ENCODE results near the gene PRR18. TPM values are rescaled to one million over a fixed set of nuclear protein-coding genes. Genes with fewer than 3 reads are reported as not detected.
A peak's percentile ranks its signal among the peaks of the same experiment; 100 is the strongest.

The PRR18 gene
- total RNA-seq, 2 experiments from 2014 or later: not detected

GRCh38 chr6:166331503-166332415, 23.6 kb upstream of the PRR18 start:
- no peak for DNase-seq
- H3K4me1 Mint-ChIP-seq (ENCODE audit: low read depth): peaks cover 53% of the 10 kb centered on the region
- CTCF ChIA-PET: no interaction called here
- H3K4me3 Mint-ChIP-seq: no peak overlapping the region
- no peaks in the 10 kb centered on the region for H3K27me3 Mint-ChIP-seq (ENCODE audit: low read depth)
- no peak overlapping the region for H3K27ac Mint-ChIP-seq
- peaks cover 34% of the 10 kb centered on the region for H3K36me3 Mint-ChIP-seq (ENCODE audit: low read depth)
- intact Hi-C loops (cut with micrococcal nuclease): no loop called here
- H3K9me3 Mint-ChIP-seq: no peaks in the 10 kb centered on the region

GRCh38 chr6:166330612-166331011, 22.4 kb upstream of the PRR18 start:
- Mint-ChIP-seq H3K27me3 (ENCODE audit: low read depth) (no peaks in the 10 kb centered on the region), H3K4me3 (no peak overlapping the region), H3K9me3 (no peaks in the 10 kb centered on the region), H3K4me1 (ENCODE audit: low read depth) (peaks cover 44% of the 10 kb centered on the region), H3K27ac (no peak overlapping the region), H3K36me3 (ENCODE audit: low read depth) (peaks cover 29% of the 10 kb centered on the region)
- DNase-seq: no peak
- intact Hi-C loops (cut with micrococcal nuclease): no loop called here
- CTCF ChIA-PET: no interaction called here

GRCh38 chr6:166325383-166326042, 17.3 kb upstream of the PRR18 start:
- peaks cover under 1% of the 10 kb centered on the region for H3K4me1 Mint-ChIP-seq (ENCODE audit: low read depth)
- intact Hi-C loops (cut with micrococcal nuclease): no loop called here
- H3K27ac Mint-ChIP-seq: no peak overlapping the region
- no peak for DNase-seq
- no peaks in the 10 kb centered on the region for H3K9me3 Mint-ChIP-seq
- H3K4me3 Mint-ChIP-seq: no peak overlapping the region
- CTCF ChIA-PET: interaction anchor here (1.1 to 1.4 kb wide), 3 partner anchors 49 to 75 kb away, joined by 3 to 8 read pairs (median 4); no protein-coding TSS in a partner anchor
- H3K27me3 Mint-ChIP-seq (ENCODE audit: low read depth): no peaks in the 10 kb centered on the region
- H3K36me3 Mint-ChIP-seq (ENCODE audit: low read depth): peaks cover 23% of the 10 kb centered on the region

DNA sequence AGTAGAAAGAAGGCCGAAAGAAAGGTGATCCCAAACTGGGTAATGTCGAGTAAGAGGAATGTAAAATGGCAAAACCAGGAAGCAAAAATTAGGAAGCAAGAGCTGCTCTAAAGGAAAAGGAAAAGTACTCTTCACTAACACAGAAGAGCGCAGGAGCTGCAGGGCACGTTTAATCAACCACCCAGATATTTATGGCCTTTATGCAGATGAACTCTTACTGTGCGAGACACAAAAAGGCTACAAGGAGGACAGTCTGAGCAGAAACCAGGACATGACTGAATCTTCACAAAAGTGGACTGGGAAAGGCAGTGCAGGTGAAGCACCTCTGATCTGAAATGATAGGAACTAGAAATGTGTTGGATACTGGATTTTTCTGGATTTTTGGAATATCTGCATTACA, 15.2 kb upstream of the PRR18 start:
- no peak overlapping the region for H3K27ac Mint-ChIP-seq
- no peaks in the 10 kb centered on the region for H3K4me1 Mint-ChIP-seq (ENCODE audit: low read depth)
- no peak overlapping the region for H3K4me3 Mint-ChIP-seq
- H3K9me3 Mint-ChIP-seq: no peaks in the 10 kb centered on the region
- intact Hi-C loops (cut with micrococcal nuclease): no loop called here
- CTCF ChIA-PET: interaction anchor here (0.9 to 1.0 kb wide), 2 partner anchors 10 to 78 kb away, joined by 3 to 4 read pairs; no protein-coding TSS in a partner anchor
- no peaks in the 10 kb centered on the region for H3K27me3 Mint-ChIP-seq (ENCODE audit: low read depth)
- DNase-seq: no peak
- H3K36me3 Mint-ChIP-seq (ENCODE audit: low read depth): peaks cover 19% of the 10 kb centered on the region

DNA sequence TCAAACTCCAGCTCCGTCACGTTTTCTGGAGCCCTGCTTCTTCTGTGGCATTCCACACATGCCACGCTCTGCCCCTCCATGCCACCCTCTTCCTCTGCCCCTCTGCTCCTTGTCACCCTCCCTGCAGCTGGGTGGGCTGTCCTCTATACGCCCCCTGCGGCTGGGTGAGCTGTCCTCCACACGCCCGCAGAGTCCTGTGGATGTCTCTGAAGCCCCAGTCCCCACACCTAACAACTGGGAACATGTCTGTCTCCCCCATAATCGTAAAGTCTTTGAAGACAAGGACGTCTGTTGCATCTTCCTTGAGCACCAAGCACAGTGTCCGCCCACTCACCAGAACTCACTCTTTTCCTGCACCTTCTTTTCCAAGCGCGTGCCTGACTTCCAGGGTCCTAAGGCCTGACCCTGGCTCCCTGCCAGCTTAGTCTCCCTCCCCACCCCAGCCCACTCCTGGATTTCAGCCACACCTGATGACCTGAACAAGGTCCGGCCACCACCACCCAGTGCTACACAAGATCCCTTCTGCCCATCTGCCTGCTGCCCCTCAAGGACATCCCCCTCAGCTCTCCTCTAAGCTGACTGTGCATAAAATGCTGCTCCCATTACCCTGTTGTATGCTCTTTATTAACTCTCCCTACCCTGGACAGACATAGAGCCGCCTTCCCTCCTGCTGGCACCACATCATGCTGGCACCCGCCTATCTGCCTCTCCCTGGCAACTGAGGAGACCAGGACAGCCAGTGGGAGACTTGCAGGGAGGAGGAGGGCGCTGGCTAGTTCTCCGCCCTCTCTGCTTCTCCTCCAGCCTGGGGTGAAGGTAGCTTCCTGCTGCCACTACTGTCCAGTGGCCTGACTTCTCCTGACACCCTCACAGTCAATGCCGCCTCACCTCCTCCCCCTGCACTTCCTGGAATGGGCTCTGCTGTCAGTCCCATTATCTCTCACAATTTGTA, 10.7 kb upstream of the PRR18 start:
- H3K27me3 Mint-ChIP-seq (ENCODE audit: low read depth): no peaks in the 10 kb centered on the region
- no peak overlapping the region for H3K4me3 Mint-ChIP-seq
- no peak overlapping the region for H3K27ac Mint-ChIP-seq
- intact Hi-C loops (cut with micrococcal nuclease): no loop called here
- DNase-seq: no peak
- peaks cover 11% of the 10 kb centered on the region for H3K36me3 Mint-ChIP-seq (ENCODE audit: low read depth)
- no peaks in the 10 kb centered on the region for H3K4me1 Mint-ChIP-seq (ENCODE audit: low read depth)
- CTCF ChIA-PET: interaction anchor here (0.8 to 1.6 kb wide), 2 partner anchors 7 to 9 kb away, joined by 4 to 5 read pairs; no protein-coding TSS in a partner anchor
- H3K9me3 Mint-ChIP-seq: no peaks in the 10 kb centered on the region

GRCh38 chr6:166318227-166318626, 10.0 kb upstream of the PRR18 start:
- CTCF ChIA-PET: interaction anchor here (0.8 kb wide), 1 partner anchor 8 kb away, joined by 4 read pairs; no protein-coding TSS in a partner anchor
- intact Hi-C loops (cut with micrococcal nuclease): no loop called here
- H3K36me3 Mint-ChIP-seq (ENCODE audit: low read depth): peaks cover 9% of the 10 kb centered on the region
- no peak for DNase-seq
- H3K4me1 Mint-ChIP-seq (ENCODE audit: low read depth): no peaks in the 10 kb centered on the region
- H3K27me3 Mint-ChIP-seq (ENCODE audit: low read depth): no peaks in the 10 kb centered on the region
- H3K4me3 Mint-ChIP-seq: no peak overlapping the region
- no peak overlapping the region for H3K27ac Mint-ChIP-seq
- no peaks in the 10 kb centered on the region for H3K9me3 Mint-ChIP-seq

DNA sequence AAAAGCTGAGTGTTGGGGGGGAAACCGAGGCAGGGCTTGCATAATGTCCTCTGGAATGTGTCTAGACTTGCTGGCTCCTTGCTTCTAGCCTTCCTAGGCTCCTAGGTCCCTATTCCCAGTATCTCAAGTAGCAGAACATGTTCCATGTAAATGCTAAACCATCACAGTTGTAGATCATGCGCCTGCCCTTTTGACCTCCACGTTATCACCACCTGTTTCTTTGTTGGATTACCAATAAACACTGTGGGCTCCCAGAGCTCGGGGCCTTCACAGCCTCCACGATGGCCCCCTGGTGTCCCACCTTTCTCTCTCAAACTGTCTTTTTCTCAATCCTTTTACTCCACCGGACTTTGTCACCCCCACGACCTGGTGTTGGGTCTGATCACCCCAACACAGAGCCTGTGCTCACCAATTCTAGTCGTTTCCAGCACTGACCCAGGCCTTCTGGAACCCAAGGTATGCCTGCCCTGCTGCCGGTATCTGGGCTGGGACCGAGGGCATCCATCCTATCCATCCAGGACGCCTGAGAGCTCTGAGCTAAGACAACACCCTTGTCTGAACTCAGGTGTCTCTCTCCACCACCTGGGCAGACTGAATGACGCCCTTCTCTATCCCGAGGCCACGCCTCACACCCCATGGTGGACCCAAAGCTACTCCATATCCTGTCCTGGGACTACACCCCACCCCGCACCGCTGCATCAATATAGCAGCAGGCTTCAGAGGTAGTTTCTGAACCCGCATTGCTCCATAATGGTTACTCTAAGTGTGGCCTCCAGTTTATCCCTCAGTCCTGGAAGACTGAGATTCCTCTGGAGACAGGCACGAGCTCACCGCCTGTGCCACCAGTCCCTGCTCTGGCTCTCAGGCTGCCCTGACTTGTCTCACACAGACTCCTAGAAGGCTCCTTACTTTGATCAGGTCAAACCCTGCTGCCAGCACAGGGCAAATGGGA, 9.3 kb upstream of the PRR18 start:
- Mint-ChIP-seq H3K4me3 (no peak overlapping the region), H3K9me3 (no peaks in the 10 kb centered on the region), H3K27me3 (ENCODE audit: low read depth) (no peaks in the 10 kb centered on the region), H3K36me3 (ENCODE audit: low read depth) (peaks cover 7% of the 10 kb centered on the region), H3K4me1 (ENCODE audit: low read depth) (peaks cover 2% of the 10 kb centered on the region), H3K27ac (no peak overlapping the region)
- CTCF ChIA-PET: interaction anchor here (0.6 to 0.8 kb wide), 2 partner anchors 64 to 83 kb away, joined by 3 to 4 read pairs; no protein-coding TSS in a partner anchor
- no peak for DNase-seq
- intact Hi-C loops (cut with micrococcal nuclease): no loop called here

DNA sequence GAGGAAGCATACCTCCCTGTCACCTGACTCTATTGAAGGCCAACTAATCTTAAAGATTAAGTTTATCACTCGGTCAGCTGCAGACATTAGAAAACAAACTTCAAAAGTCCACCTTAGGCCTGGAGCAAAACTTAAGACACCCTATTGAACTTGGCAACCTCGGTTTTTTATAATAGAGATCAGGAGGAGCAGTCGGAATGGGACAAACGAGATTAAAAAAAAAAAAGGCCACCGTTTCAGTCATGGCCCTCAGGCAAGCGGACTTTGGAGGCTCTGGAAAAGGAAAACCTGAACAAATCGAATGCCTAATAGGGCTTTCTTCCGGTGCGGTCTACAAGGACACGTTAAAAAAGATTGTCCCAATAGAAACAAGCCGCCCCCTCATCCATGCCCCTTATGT, 7.2 kb upstream of the PRR18 start:
- CTCF ChIA-PET: no interaction called here
- no peak for DNase-seq
- Mint-ChIP-seq H3K4me3 (no peak overlapping the region), H3K27me3 (ENCODE audit: low read depth) (no peaks in the 10 kb centered on the region), H3K4me1 (ENCODE audit: low read depth) (peaks cover 2% of the 10 kb centered on the region), H3K9me3 (no peaks in the 10 kb centered on the region), H3K36me3 (ENCODE audit: low read depth) (peaks cover 2% of the 10 kb centered on the region), H3K27ac (no peak overlapping the region)
- intact Hi-C loops (cut with micrococcal nuclease): no loop called here

- H3K4me3 Mint-ChIP-seq: no peak overlapping the region
- no peak for DNase-seq
- no peak overlapping the region for H3K27ac Mint-ChIP-seq
- H3K36me3 Mint-ChIP-seq (ENCODE audit: low read depth): peaks cover 2% of the 10 kb centered on the region
- H3K9me3 Mint-ChIP-seq: no peaks in the 10 kb centered on the region
- intact Hi-C loops (cut with micrococcal nuclease): no loop called here
- CTCF ChIA-PET: interaction anchor here (0.6 to 2.3 kb wide), 4 partner anchors 33 to 124 kb away, joined by 3 to 31 read pairs (median 12); no protein-coding TSS in a partner anchor
- peaks cover 6% of the 10 kb centered on the region for H3K27me3 Mint-ChIP-seq (ENCODE audit: low read depth)
- H3K4me1 Mint-ChIP-seq (ENCODE audit: low read depth): peaks cover 2% of the 10 kb centered on the region
Measured at GRCh38 chr6:166314454-166314853, 6.3 kb upstream of the PRR18 start.

DNA sequence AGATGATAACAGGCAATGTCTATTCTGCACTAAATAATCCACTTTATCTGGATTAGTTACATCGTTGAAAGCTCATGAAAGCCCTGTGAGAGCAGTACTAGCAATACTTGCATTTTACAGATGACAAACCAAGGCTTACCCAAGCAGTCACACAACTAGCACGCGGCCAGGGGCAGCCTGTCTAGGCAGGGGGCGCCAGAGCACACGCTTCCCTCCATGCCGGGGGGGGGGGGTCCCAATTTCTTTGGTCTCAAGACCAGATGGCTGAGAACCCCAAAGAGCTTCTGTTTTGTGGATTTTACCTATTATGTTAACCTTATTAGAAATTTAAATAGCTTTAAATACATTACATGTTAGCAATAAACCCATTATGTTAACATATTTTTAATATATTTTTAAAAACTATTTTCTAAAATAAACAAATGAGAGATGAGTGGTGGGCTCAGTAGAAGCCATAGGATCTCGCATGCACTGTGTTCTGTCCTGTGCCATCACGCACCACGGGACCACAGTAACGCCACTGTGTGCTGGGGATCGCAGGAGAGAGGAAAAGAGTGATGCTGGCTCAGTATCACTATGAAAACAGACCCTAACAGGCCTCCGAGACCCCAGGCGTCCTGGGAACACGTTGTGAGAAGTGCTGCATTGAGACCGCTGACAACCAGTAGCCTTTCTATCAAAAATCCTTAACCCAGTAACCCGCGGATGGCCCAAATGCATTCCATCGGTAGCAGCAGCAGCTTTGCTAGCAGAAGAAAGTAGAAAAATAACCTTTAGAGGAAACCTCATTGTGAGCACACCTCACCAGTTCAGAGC, 5.3 kb upstream of the PRR18 start:
- DNase-seq: peak; percentile 71
- Mint-ChIP-seq H3K4me1 (ENCODE audit: low read depth) (peaks cover 4% of the 10 kb centered on the region), H3K27ac (no peak overlapping the region), H3K27me3 (ENCODE audit: low read depth) (peaks cover 16% of the 10 kb centered on the region), H3K9me3 (no peaks in the 10 kb centered on the region), H3K4me3 (no peak overlapping the region), H3K36me3 (ENCODE audit: low read depth) (no peaks in the 10 kb centered on the region)
- CTCF ChIA-PET: interaction anchor here (0.6 to 2.3 kb wide), 20 partner anchors 9 to 627 kb away, joined by 3 to 31 read pairs (median 4); no protein-coding TSS in a partner anchor
- intact Hi-C loops (cut with micrococcal nuclease): loop anchor here (1.0 to 2.0 kb wide), 3 partner anchors 39 to 88 kb away; no protein-coding TSS in a partner anchor
